Measurements from ENCODE around the gene PACC1. TPM values are rescaled to one million over a fixed set of nuclear protein-coding genes. Genes with fewer than 3 reads are reported as not detected.

Gene PACC1
- total RNA-seq, 1 donor from 2014 or later: 15.3 TPM

- no peaks in the 10 kb centered on the region for H3K4me1 Mint-ChIP-seq (ENCODE audit: unreplicated experiment)
- H3K27ac Mint-ChIP-seq (ENCODE audit: unreplicated experiment): no peak overlapping the region
- no peak for TF ChIP-seq CTCF (IDR thresholded peaks at IDR 0.05; ENCODE audit: unreplicated experiment)
- H3K9me3 Mint-ChIP-seq (ENCODE audit: unreplicated experiment): no peaks in the 10 kb centered on the region
- H3K36me3 Mint-ChIP-seq (ENCODE audit: low read depth, unreplicated experiment): no peaks in the 10 kb centered on the region
- H3K27me3 Mint-ChIP-seq (ENCODE audit: unreplicated experiment): no peaks in the 10 kb centered on the region
- no peak overlapping the region for H3K4me3 Mint-ChIP-seq (ENCODE audit: unreplicated experiment)
- no peak for DNase-seq (ENCODE audit: low spot score)
Measured at GRCh38 chr1:212344905-212345304, 69.8 kb downstream of the PACC1 start.

GRCh38 chr1:212341090-212341489 is 73.6 kb downstream of the PACC1 start:
- Mint-ChIP-seq H3K27me3 (ENCODE audit: unreplicated experiment) (no peaks in the 10 kb centered on the region), H3K9me3 (ENCODE audit: unreplicated experiment) (no peaks in the 10 kb centered on the region), H3K36me3 (ENCODE audit: low read depth, unreplicated experiment) (no peaks in the 10 kb centered on the region), H3K4me3 (ENCODE audit: unreplicated experiment) (no peak overlapping the region), H3K27ac (ENCODE audit: unreplicated experiment) (no peak overlapping the region), H3K4me1 (ENCODE audit: unreplicated experiment) (no peaks in the 10 kb centered on the region)
- DNase-seq (ENCODE audit: low spot score): no peak
- no peak for TF ChIP-seq CTCF (IDR thresholded peaks at IDR 0.05; ENCODE audit: unreplicated experiment)

- no peak for TF ChIP-seq CTCF (IDR thresholded peaks at IDR 0.05; ENCODE audit: unreplicated experiment)
- H3K4me3 Mint-ChIP-seq (ENCODE audit: unreplicated experiment): no peak overlapping the region
- H3K4me1 Mint-ChIP-seq (ENCODE audit: unreplicated experiment): no peaks in the 10 kb centered on the region
- peaks cover 3% of the 10 kb centered on the region for H3K36me3 Mint-ChIP-seq (ENCODE audit: low read depth, unreplicated experiment)
- no peaks in the 10 kb centered on the region for H3K27me3 Mint-ChIP-seq (ENCODE audit: unreplicated experiment)
- H3K9me3 Mint-ChIP-seq (ENCODE audit: unreplicated experiment): no peaks in the 10 kb centered on the region
- no peak overlapping the region for H3K27ac Mint-ChIP-seq (ENCODE audit: unreplicated experiment)
- no peak for DNase-seq (ENCODE audit: low spot score)
Measured at GRCh38 chr1:212329105-212329504, 85.6 kb downstream of the PACC1 start.

- H3K4me3 Mint-ChIP-seq (ENCODE audit: unreplicated experiment): no peak overlapping the region
- TF ChIP-seq CTCF (IDR thresholded peaks at IDR 0.05; ENCODE audit: unreplicated experiment): no peak
- H3K9me3 Mint-ChIP-seq (ENCODE audit: unreplicated experiment): no peaks in the 10 kb centered on the region
- no peaks in the 10 kb centered on the region for H3K4me1 Mint-ChIP-seq (ENCODE audit: unreplicated experiment)
- no peaks in the 10 kb centered on the region for H3K36me3 Mint-ChIP-seq (ENCODE audit: low read depth, unreplicated experiment)
- no peak overlapping the region for H3K27ac Mint-ChIP-seq (ENCODE audit: unreplicated experiment)
- H3K27me3 Mint-ChIP-seq (ENCODE audit: unreplicated experiment): no peaks in the 10 kb centered on the region
- DNase-seq (ENCODE audit: low spot score): no peak
Measured at GRCh38 chr1:212328248-212328647, 86.4 kb downstream of the PACC1 start.

GRCh38 chr1:212326541-212326940 is 88.1 kb downstream of the PACC1 start:
- no peaks in the 10 kb centered on the region for H3K9me3 Mint-ChIP-seq (ENCODE audit: unreplicated experiment)
- DNase-seq (ENCODE audit: low spot score): no peak
- H3K27me3 Mint-ChIP-seq (ENCODE audit: unreplicated experiment): no peaks in the 10 kb centered on the region
- no peak overlapping the region for H3K4me3 Mint-ChIP-seq (ENCODE audit: unreplicated experiment)
- no peaks in the 10 kb centered on the region for H3K36me3 Mint-ChIP-seq (ENCODE audit: low read depth, unreplicated experiment)
- no peaks in the 10 kb centered on the region for H3K4me1 Mint-ChIP-seq (ENCODE audit: unreplicated experiment)
- H3K27ac Mint-ChIP-seq (ENCODE audit: unreplicated experiment): no peak overlapping the region
- TF ChIP-seq CTCF (IDR thresholded peaks at IDR 0.05; ENCODE audit: unreplicated experiment): no peak
